Measurements from ENCODE around the gene RHOJ.

The RHOJ gene

GRCh38 chr14:63200035-63200740 lies 4.1 kb upstream of the RHOJ start:
- no peaks in the 10 kb centered on the region for H3K9me2 ChIP-seq (replicated peaks; ENCODE audit: control insufficient read depth, low read length)
- no peaks in the 10 kb centered on the region for H3K36me3 ChIP-seq (ENCODE audit: control insufficient read depth, low read length)
- no peak overlapping the region for H3K27ac ChIP-seq (ENCODE audit: low read depth, low read length)
- no peak for TF ChIP-seq CTCF (IDR thresholded peaks at IDR 0.05; ENCODE audit: low read depth, low read length, poor library complexity, severe bottlenecking)
- TF ChIP-seq EZH2phosphoT487 (IDR thresholded peaks at IDR 0.05; ENCODE audit: borderline replicate concordance, low read length), result no peak
- no peak overlapping the region for H3K4me2 ChIP-seq (ENCODE audit: low read length)
- no peaks in the 10 kb centered on the region for H3K27me3 ChIP-seq (ENCODE audit: control insufficient read depth, low read length)
- no peaks in the 10 kb centered on the region for H3K79me2 ChIP-seq (ENCODE audit: control insufficient read depth, low read length)
- H3K4me1 ChIP-seq (ENCODE audit: control insufficient read depth, low read length), result no peaks in the 10 kb centered on the region
- no peaks in the 10 kb centered on the region for H4K20me1 ChIP-seq (ENCODE audit: control insufficient read depth, insufficient read depth, low read depth, low read length)
- H3F3A ChIP-seq (ENCODE audit: control insufficient read depth, insufficient read depth), result no peaks in the 10 kb centered on the region
- H3K4me3 ChIP-seq (ENCODE audit: low read length), result no peak overlapping the region
- H3K9me3 ChIP-seq (ENCODE audit: control insufficient read depth, insufficient read depth, low read length), result peaks cover 5% of the 10 kb centered on the region; the same call in 1 of the 2 replicates

GRCh38 chr14:63200767-63201166 lies 3.5 kb upstream of the RHOJ start:
- Histone ChIP-seq H3K27ac (ENCODE audit: low read depth, low read length) (no peak overlapping the region), H4K20me1 (ENCODE audit: control insufficient read depth, insufficient read depth, low read depth, low read length) (no peaks in the 10 kb centered on the region), H3K79me2 (ENCODE audit: control insufficient read depth, low read length) (no peaks in the 10 kb centered on the region), H3K9me3 (ENCODE audit: control insufficient read depth, insufficient read depth, low read length) (peaks cover 5% of the 10 kb centered on the region; the same call in 1 of the 2 replicates), H3K4me2 (ENCODE audit: low read length) (no peak overlapping the region), H3K27me3 (ENCODE audit: control insufficient read depth, low read length) (no peaks in the 10 kb centered on the region), H3K4me1 (ENCODE audit: control insufficient read depth, low read length) (no peaks in the 10 kb centered on the region), H3F3A (ENCODE audit: control insufficient read depth, insufficient read depth) (no peaks in the 10 kb centered on the region), H3K4me3 (ENCODE audit: low read length) (no peak overlapping the region), H3K9me2 (replicated peaks; ENCODE audit: control insufficient read depth, low read length) (no peaks in the 10 kb centered on the region), H3K36me3 (ENCODE audit: control insufficient read depth, low read length) (no peaks in the 10 kb centered on the region)
- no peak for TF ChIP-seq CTCF (IDR thresholded peaks at IDR 0.05; ENCODE audit: low read depth, low read length, poor library complexity, severe bottlenecking)

- Histone ChIP-seq H3K27ac (ENCODE audit: low read depth, low read length) (no peak overlapping the region), H3K4me3 (ENCODE audit: low read length) (no peak overlapping the region), H3K4me1 (ENCODE audit: control insufficient read depth, low read length) (no peaks in the 10 kb centered on the region), H3F3A (ENCODE audit: control insufficient read depth, insufficient read depth) (no peaks in the 10 kb centered on the region), H3K9me3 (ENCODE audit: control insufficient read depth, insufficient read depth, low read length) (no peaks in the 10 kb centered on the region), H3K27me3 (ENCODE audit: control insufficient read depth, low read length) (no peaks in the 10 kb centered on the region), H3K79me2 (ENCODE audit: control insufficient read depth, low read length) (no peaks in the 10 kb centered on the region), H3K36me3 (ENCODE audit: control insufficient read depth, low read length) (no peaks in the 10 kb centered on the region), H4K20me1 (ENCODE audit: control insufficient read depth, insufficient read depth, low read depth, low read length) (no peaks in the 10 kb centered on the region), H3K4me2 (ENCODE audit: low read length) (no peak overlapping the region), H3K9me2 (replicated peaks; ENCODE audit: control insufficient read depth, low read length) (no peaks in the 10 kb centered on the region)
- TF ChIP-seq EZH2phosphoT487 (IDR thresholded peaks at IDR 0.05; ENCODE audit: borderline replicate concordance, low read length), result no peak
These were observed 1.2 kb upstream of the RHOJ start for GRCh38 chr14:63203015-63203414.

- Histone ChIP-seq H3K79me2 (ENCODE audit: control insufficient read depth, low read length) (no peaks in the 10 kb centered on the region), H3K4me3 (ENCODE audit: low read length) (no peak overlapping the region), H3K27me3 (ENCODE audit: control insufficient read depth, low read length) (0 out of 2 replicates have a peak, but pooled peaks cover under 1% of the 10 kb centered on the region), H4K20me1 (ENCODE audit: control insufficient read depth, insufficient read depth, low read depth, low read length) (no peaks in the 10 kb centered on the region), H3K4me2 (ENCODE audit: low read length) (no peak overlapping the region), H3K36me3 (ENCODE audit: control insufficient read depth, low read length) (no peaks in the 10 kb centered on the region), H3K9me2 (replicated peaks; ENCODE audit: control insufficient read depth, low read length) (no peaks in the 10 kb centered on the region), H3K27ac (ENCODE audit: low read depth, low read length) (no peak overlapping the region), H3F3A (ENCODE audit: control insufficient read depth, insufficient read depth) (no peaks in the 10 kb centered on the region), H3K4me1 (ENCODE audit: control insufficient read depth, low read length) (no peaks in the 10 kb centered on the region), H3K9me3 (ENCODE audit: control insufficient read depth, insufficient read depth, low read length) (no peaks in the 10 kb centered on the region)
- TF ChIP-seq EZH2phosphoT487 (IDR thresholded peaks at IDR 0.05; ENCODE audit: borderline replicate concordance, low read length), result no peak
- TF ChIP-seq CTCF (IDR thresholded peaks at IDR 0.05; ENCODE audit: low read depth, low read length, poor library complexity, severe bottlenecking), result no peak
These were observed 431 bp upstream of the RHOJ start for GRCh38 chr14:63203618-63204406.

Data from DOHH2 (cell line).